Tibial nerve (tissue), 3 donors: ENCODE data around the gene ORC6.

Experiments
- CTCF ChIP-seq, 5 experiments: fragments of 200-600 bp in 3 of 5; fragments of 450-650 bp in 2 of 5; sonication (generic) in 3 of 5; IDR thresholded peaks; one replicate each; pipeline ENCODE4 v1.5.1; 2016 to 2019; ENCODE audit warnings: antibody characterized with exemption in 5 of 5, mild to moderate bottlenecking in 3 of 5, moderate library complexity in 2 of 5
- POLR2A ChIP-seq, 2 donors: fragments of 450-650 bp; IDR thresholded peaks; one replicate each; pipeline ENCODE4 v1.6.1; 2017; ENCODE audit warnings: antibody characterized with exemption in 2 of 2, mild to moderate bottlenecking in 2 of 2, moderate library complexity in 2 of 2

GRCh38 chr16:46733319-46733830 lies 43.9 kb downstream of the ORC6 start:
- TF ChIP-seq CTCF (IDR thresholded peaks at IDR 0.05), result no peak
- no peak for TF ChIP-seq POLR2A (IDR thresholded peaks at IDR 0.05)
